PC-9 (cell line): ENCODE results near the gene CRPPA. TPM values are rescaled to one million over a fixed set of nuclear protein-coding genes. Genes with fewer than 3 reads are reported as not detected.
"Not testable (repeated sequence)": the region's sequence is repeated elsewhere in the genome, so short reads cannot be mapped to it uniquely, and the experiment has no call there.

Experiments used
- BruUV-seq: library from RNA; stranded (reverse); fragments of 400-500 nt; replicated peaks from 2 replicates; lab custom pipeline; 2021; lab: Mats Ljungman, UMichigan
- CTCF ChIA-PET: fragments of 300-600 bp; sonication (Branson Sonifier 250); formaldehyde crosslinking; loops from one replicate; lab custom pipeline; 2022; ENCODE audit warnings: antibody characterized with exemption; lab: Charles Lee
- POLR2A ChIA-PET: fragments of 300-600 bp; sonication (Branson Sonifier 250); formaldehyde crosslinking; loops from one replicate; lab custom pipeline; 2022; ENCODE audit warnings: antibody characterized with exemption; ENCODE audit not compliant: unreplicated experiment; lab: Charles Lee
- DNase-seq, 2 experiments: peaks; one replicate each; pipeline versions ENCODE4 v3.0.0 to v3.0.0-alpha.2; 2015 to 2022; ENCODE audit warnings: mixed read lengths in 1 of 2
- H2AFZ ChIP-seq: fragments of 200-600 bp; sonication (generic); 2 replicates; pipeline ENCODE4 v1.8.1; 2017; ENCODE audit warnings: antibody characterized with exemption
- H3F3A ChIP-seq: fragments of 200-600 bp; sonication (generic); 2 replicates; pipeline ENCODE4 v1.8.1; 2017; ENCODE audit warnings: antibody characterized with exemption, mild to moderate bottlenecking, low read depth; ENCODE audit not compliant: insufficient read depth
- H3K27ac ChIP-seq: fragments of 200-600 bp; sonication (generic); 2 replicates; pipeline ENCODE4 v1.6.1; 2016; ENCODE audit warnings: mixed run types
- H3K27me3 ChIP-seq: fragments of 200-600 bp; sonication (generic); 2 replicates; pipeline ENCODE4 v1.6.1; 2016; ENCODE audit warnings: low read depth, mixed run types; ENCODE audit not compliant: insufficient read depth
- H3K36me3 ChIP-seq: fragments of 200-600 bp; sonication (generic); 2 replicates; pipeline ENCODE4 v1.6.1; 2016; ENCODE audit warnings: low read depth, mixed run types
- H3K4me1 ChIP-seq: fragments of 200-600 bp; sonication (generic); replicated peaks from 2 replicates; pipeline ENCODE4 v1.6.1; 2016; ENCODE audit warnings: mixed run types; ENCODE audit not compliant: insufficient read depth
- H3K4me2 ChIP-seq: fragments of 200-600 bp; sonication (generic); 2 replicates; pipeline ENCODE4 v1.6.1; 2017; ENCODE audit warnings: mixed run types
- H3K4me3 ChIP-seq: fragments of 200-600 bp; sonication (generic); 2 replicates; pipeline ENCODE4 v1.6.1; 2016; ENCODE audit warnings: mixed run types
- H3K79me2 ChIP-seq: fragments of 200-600 bp; sonication (generic); 2 replicates; pipeline ENCODE4 v1.6.1; 2017; ENCODE audit warnings: low read depth, mixed run types
- H3K9me2 ChIP-seq: fragments of 200-600 bp; sonication (generic); 2 replicates; pipeline ENCODE4 v1.8.1; 2017; ENCODE audit warnings: mild to moderate bottlenecking; ENCODE audit not compliant: insufficient read depth
- H3K9me3 ChIP-seq: fragments of 200-600 bp; sonication (generic); 2 replicates; pipeline ENCODE4 v1.8.1; 2016; ENCODE audit warnings: low read depth; ENCODE audit not compliant: insufficient read depth
- H4K20me1 ChIP-seq: fragments of 200-600 bp; sonication (generic); 2 replicates; pipeline ENCODE4 v1.8.1; 2017; ENCODE audit not compliant: insufficient read depth
- EZH2 ChIP-seq: fragments of 200-600 bp; sonication (generic); IDR thresholded peaks from 2 replicates; pipeline ENCODE4 v1.8.0; 2017; ENCODE audit warnings: antibody characterized with exemption, low read depth
- intact Hi-C: fragments of 100-400 bp; cut with micrococcal nuclease; formaldehyde crosslinking; loops from one replicate; pipeline ENCODE4 v1.10.0; 2022; ENCODE audit not compliant: unreplicated experiment
- total RNA-seq: library from RNA; stranded (reverse); gene quantifications from 2 replicates; pipeline ENCODE4 v1.2.3, GENCODE V29; 2021
- TF ChIP-seq, protein P1 (sequence below): fragments of 200-600 bp; sonication (generic); conservative IDR thresholded peaks from 2 replicates; pipeline ENCODE4 v1.6.1; 2017; ENCODE audit warnings: mixed run types, antibody characterized with exemption, mild to moderate bottlenecking, moderate library complexity

CRPPA gene
- total RNA-seq, 1 experiment from 2014 or later: 9.2 TPM

DNA sequence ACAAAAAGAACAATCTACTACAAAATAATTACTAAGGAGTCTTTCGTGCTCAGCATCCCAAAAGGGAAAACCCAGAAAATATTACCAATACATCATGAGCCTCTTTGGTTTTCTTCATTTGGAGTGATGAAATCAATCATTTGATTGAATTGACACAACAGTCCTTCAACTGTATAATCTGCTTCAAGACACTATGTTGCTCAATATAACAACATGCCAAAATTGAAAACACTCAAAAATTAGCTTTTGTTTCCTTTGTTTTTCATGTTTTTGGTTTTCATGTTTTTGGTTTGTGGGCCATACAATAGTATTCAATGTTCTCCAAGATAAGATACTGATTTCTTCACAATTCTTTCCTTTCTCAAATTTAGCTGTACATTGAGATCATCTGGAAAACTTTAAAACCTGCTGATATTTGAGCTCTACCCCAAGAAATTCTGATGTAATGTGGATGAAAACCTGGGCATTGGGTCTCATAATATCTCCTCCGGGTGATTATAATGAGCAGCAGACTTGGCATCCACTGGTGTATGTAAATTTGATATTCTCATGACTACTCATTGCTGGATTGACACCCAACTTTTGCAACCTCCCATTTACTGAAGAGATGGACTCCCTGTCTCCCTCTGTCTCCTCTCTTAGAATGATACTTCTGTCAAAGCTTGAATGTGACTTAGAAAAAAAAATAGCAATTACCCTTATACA, 39.6 kb upstream of the CRPPA start:
- POLR2A ChIA-PET: no interaction called here
- no peak for TF ChIP-seq EZH2
- TF ChIP-seq, protein P1, sequence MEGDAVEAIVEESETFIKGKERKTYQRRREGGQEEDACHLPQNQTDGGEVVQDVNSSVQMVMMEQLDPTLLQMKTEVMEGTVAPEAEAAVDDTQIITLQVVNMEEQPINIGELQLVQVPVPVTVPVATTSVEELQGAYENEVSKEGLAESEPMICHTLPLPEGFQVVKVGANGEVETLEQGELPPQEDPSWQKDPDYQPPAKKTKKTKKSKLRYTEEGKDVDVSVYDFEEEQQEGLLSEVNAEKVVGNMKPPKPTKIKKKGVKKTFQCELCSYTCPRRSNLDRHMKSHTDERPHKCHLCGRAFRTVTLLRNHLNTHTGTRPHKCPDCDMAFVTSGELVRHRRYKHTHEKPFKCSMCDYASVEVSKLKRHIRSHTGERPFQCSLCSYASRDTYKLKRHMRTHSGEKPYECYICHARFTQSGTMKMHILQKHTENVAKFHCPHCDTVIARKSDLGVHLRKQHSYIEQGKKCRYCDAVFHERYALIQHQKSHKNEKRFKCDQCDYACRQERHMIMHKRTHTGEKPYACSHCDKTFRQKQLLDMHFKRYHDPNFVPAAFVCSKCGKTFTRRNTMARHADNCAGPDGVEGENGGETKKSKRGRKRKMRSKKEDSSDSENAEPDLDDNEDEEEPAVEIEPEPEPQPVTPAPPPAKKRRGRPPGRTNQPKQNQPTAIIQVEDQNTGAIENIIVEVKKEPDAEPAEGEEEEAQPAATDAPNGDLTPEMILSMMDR: no peak
- Histone ChIP-seq H3K9me3 (no peaks in the 10 kb centered on the region), H3K27ac (no peak overlapping the region), H3K4me3 (no peak overlapping the region), H3K36me3 (no peaks in the 10 kb centered on the region), H3K9me2 (no peaks in the 10 kb centered on the region), H3K4me1 (no peaks in the 10 kb centered on the region), H3K79me2 (no peaks in the 10 kb centered on the region), H4K20me1 (no peaks in the 10 kb centered on the region), H3F3A (no peaks in the 10 kb centered on the region), H3K27me3 (no peaks in the 10 kb centered on the region), H2AFZ (no peak overlapping the region), H3K4me2 (no peak overlapping the region)
- DNase-seq: no peak
- CTCF ChIA-PET: interaction anchor here (0.6 to 0.7 kb wide), 2 partner anchors 15 to 813 kb away, joined by 3 read pairs; no protein-coding TSS in a partner anchor
- intact Hi-C loops: no loop called here
- BruUV-seq: no TSS peak

DNA sequence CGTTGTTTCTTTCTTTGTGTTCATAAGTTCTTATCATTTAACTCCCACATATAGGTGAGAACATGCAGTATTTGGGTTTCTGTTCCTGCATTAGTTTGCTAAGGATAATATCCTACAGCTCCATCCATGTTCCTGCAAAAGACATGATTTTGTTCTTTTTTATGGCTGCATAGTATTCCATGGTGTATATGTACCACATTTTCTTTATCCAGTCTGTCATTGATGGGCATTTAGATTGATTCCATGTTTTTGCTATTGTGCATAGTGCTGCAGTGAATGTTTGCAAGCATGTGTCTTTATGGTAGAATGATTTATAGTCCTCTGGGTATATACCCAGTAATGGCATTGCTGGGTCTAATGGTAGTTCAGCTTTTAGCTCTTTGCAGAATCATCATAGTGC, 35.0 kb upstream of the CRPPA start:
- H4K20me1 ChIP-seq, CTCF ChIA-PET, H3F3A ChIP-seq, H3K27me3 ChIP-seq, H3K4me1 ChIP-seq, H3K79me2 ChIP-seq, H3K4me3 ChIP-seq, BruUV-seq, intact Hi-C loops, H3K36me3 ChIP-seq, DNase-seq, H2AFZ ChIP-seq, H3K9me2 ChIP-seq, H3K27ac ChIP-seq, H3K4me2 ChIP-seq, H3K9me3 ChIP-seq: not testable (repeated sequence)
- POLR2A ChIA-PET: interaction anchor here (0.6 to 0.7 kb wide), 2 partner anchors 184 to 327 kb away, joined by 3 read pairs; no protein-coding TSS in a partner anchor

DNA sequence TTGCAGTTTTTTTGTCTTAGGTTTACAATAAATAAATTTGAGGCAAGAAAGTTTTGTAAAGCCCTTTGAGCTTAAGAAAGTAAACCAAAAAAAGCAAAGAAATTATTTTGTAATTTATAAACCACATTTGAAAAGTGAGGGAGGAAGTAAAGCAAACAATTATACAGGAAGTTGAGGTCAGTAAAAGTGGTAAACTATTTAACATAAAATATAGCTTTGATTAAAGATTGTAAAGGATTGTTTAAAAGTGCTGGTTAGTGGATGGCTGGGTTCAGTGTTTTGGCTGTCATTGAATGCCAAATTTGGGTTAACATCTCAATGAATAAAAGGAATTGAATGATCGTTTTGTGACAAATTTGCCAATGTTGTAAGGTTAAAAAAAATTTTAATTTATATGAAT, 34.3 kb upstream of the CRPPA start:
- no peaks in the 10 kb centered on the region for H3F3A ChIP-seq
- H4K20me1 ChIP-seq: no peaks in the 10 kb centered on the region
- no peak overlapping the region for H3K27ac ChIP-seq
- no peak overlapping the region for H3K4me2 ChIP-seq
- no peaks in the 10 kb centered on the region for H3K4me1 ChIP-seq
- no peaks in the 10 kb centered on the region for H3K79me2 ChIP-seq
- no peak for DNase-seq
- H3K9me2 ChIP-seq: no peaks in the 10 kb centered on the region
- no peaks in the 10 kb centered on the region for H3K9me3 ChIP-seq
- no peak for TF ChIP-seq EZH2
- TF ChIP-seq, protein P1: no peak
- no TSS peak for BruUV-seq
- H3K27me3 ChIP-seq: no peaks in the 10 kb centered on the region
- ChIA-PET POLR2A (interaction anchor here (0.6 kb wide), 1 partner anchor 327 kb away, joined by 3 read pairs; no protein-coding TSS in a partner anchor), CTCF (no interaction called here)
- intact Hi-C loops: no loop called here
- H3K36me3 ChIP-seq: no peaks in the 10 kb centered on the region
- no peak overlapping the region for H3K4me3 ChIP-seq
- no peak overlapping the region for H2AFZ ChIP-seq
